PC-3 (cell line): Measurements from ENCODE around the gene SDCBP2. TPM values are rescaled to one million over a fixed set of nuclear protein-coding genes. Genes with fewer than 3 reads are reported as not detected.

Source experiments
- ATAC-seq: fragments of 200-7000 bp; cut with Tn5 transposase; 2 replicates; pipeline ENCODE4 v1.9.1; 2020; ENCODE audit warnings: mild to moderate bottlenecking, moderate library complexity
- BruUV-seq: library from RNA; stranded (reverse); fragments of 400-500 nt; replicated peaks from 2 replicates; lab custom pipeline; 2021; lab: Mats Ljungman, UMichigan
- CTCF ChIA-PET: fragments of 300-600 bp; sonication (Branson Sonifier 250); formaldehyde crosslinking; loops from one replicate; lab custom pipeline; 2022; ENCODE audit warnings: antibody characterized with exemption; lab: Charles Lee
- POLR2A ChIA-PET: fragments of 300-600 bp; sonication (Branson Sonifier 250); formaldehyde crosslinking; loops from one replicate; lab custom pipeline; 2022; ENCODE audit warnings: antibody characterized with exemption; ENCODE audit not compliant: unreplicated experiment; lab: Charles Lee
- DNase-seq: peaks from one replicate; pipeline ENCODE4 v3.0.0-alpha.2; 2015
- H2AFZ ChIP-seq: fragments of 300-600 bp; sonication (generic); 2 replicates; pipeline ENCODE4 v1.6.0; 2016; ENCODE audit warnings: antibody characterized with exemption, low read length
- H3F3A ChIP-seq: fragments of 300-600 bp; sonication (generic); one replicate; pipeline ENCODE4 v1.6.0; 2017; ENCODE audit warnings: antibody characterized with exemption, low read length, control low read depth, mild to moderate bottlenecking; ENCODE audit not compliant: unreplicated experiment
- H3K27ac ChIP-seq: fragments of 300-600 bp; sonication (generic); 2 replicates; pipeline ENCODE4 v1.5.1; 2016; ENCODE audit warnings: mild to moderate bottlenecking, low read length
- H3K27me3 ChIP-seq: fragments of 300-600 bp; sonication (generic); 2 replicates; pipeline ENCODE4 v1.6.1; 2016; ENCODE audit warnings: low read length, mixed read lengths
- H3K36me3 ChIP-seq: fragments of 300-600 bp; sonication (generic); 2 replicates; pipeline ENCODE4 v1.6.1; 2016; ENCODE audit warnings: low read depth, mixed run types, low read length, mixed read lengths
- H3K4me1 ChIP-seq: fragments of 300-600 bp; sonication (generic); 2 replicates; pipeline ENCODE4 v1.5.1; 2016; ENCODE audit warnings: low read length; ENCODE audit not compliant: insufficient read depth
- H3K4me2 ChIP-seq: fragments of 300-600 bp; sonication (generic); 2 replicates; pipeline ENCODE4 v1.6.0; 2016; ENCODE audit warnings: low read length
- H3K4me3 ChIP-seq: fragments of 300-600 bp; sonication (generic); 2 replicates; pipeline ENCODE4 v1.5.1; 2016; ENCODE audit warnings: mild to moderate bottlenecking, low read length, mixed read lengths
- H3K79me2 ChIP-seq: fragments of 300-600 bp; sonication (generic); 2 replicates; pipeline ENCODE4 v1.6.1; 2017; ENCODE audit warnings: low read length, mixed read lengths
- H3K9ac ChIP-seq: fragments of 300-600 bp; sonication (generic); 2 replicates; pipeline ENCODE4 v1.6.0; 2016; ENCODE audit warnings: mild to moderate bottlenecking, low read length
- H3K9me2 ChIP-seq: fragments of 300-600 bp; sonication (generic); replicated peaks from 2 replicates; pipeline ENCODE4 v1.6.1; 2016; ENCODE audit warnings: mixed run types, low read length, mixed read lengths
- H3K9me3 ChIP-seq: fragments of 300-600 bp; sonication (generic); 2 replicates; pipeline ENCODE4 v1.6.1; 2016; ENCODE audit warnings: low read length, mixed read lengths
- H4K20me1 ChIP-seq: fragments of 300-600 bp; sonication (generic); 2 replicates; pipeline ENCODE4 v1.6.1; 2016; ENCODE audit warnings: low read length, mixed read lengths
- CTCF ChIP-seq: fragments of 300-600 bp; sonication (generic); conservative IDR thresholded peaks from 2 replicates; pipeline ENCODE4 v1.5.1; 2017; ENCODE audit warnings: antibody characterized with exemption, low read depth, mild to moderate bottlenecking, low read length
- EZH2 ChIP-seq: fragments of 300-600 bp; sonication (generic); IDR thresholded peaks from one replicate; pipeline ENCODE4 v1.6.1; 2017; ENCODE audit warnings: antibody characterized with exemption, mild to moderate bottlenecking, low read length; ENCODE audit not compliant: unreplicated experiment
- EZH2phosphoT487 ChIP-seq: fragments of 300-600 bp; sonication (generic); IDR thresholded peaks from 2 replicates; pipeline ENCODE4 v1.6.1; 2018; ENCODE audit warnings: mild to moderate bottlenecking, antibody characterized with exemption, low read length, borderline replicate concordance
- intact Hi-C: fragments of 100-400 bp; cut with micrococcal nuclease; formaldehyde crosslinking; loops from 2 replicates; pipeline ENCODE4 v1.9.0; 2023
- total RNA-seq: library from RNA; depleted of rRNA; stranded (reverse); fragments of >200 nt; gene quantifications from 2 replicates; pipeline ENCODE4 v1.2.3, GENCODE V29; 2014

Gene SDCBP2
- total RNA-seq, 1 experiment from 2014 or later, result 14.4 TPM

- Histone ChIP-seq H3K79me2 (peaks cover 30% of the 10 kb centered on the region), H4K20me1 (no peaks in the 10 kb centered on the region), H2AFZ (0 out of 2 replicates have a peak overlapping the region, but pooled peaks have one; percentile 17), H3K36me3 (no peaks in the 10 kb centered on the region), H3F3A (no peaks in the 10 kb centered on the region), H3K9me3 (no peaks in the 10 kb centered on the region), H3K4me1 (peaks cover 49% of the 10 kb centered on the region), H3K9ac (peak overlapping the region; percentile 51), H3K27me3 (no peaks in the 10 kb centered on the region), H3K9me2 (no peaks in the 10 kb centered on the region), H3K4me3 (no peak overlapping the region), H3K4me2 (peak overlapping the region; percentile 22), H3K27ac (peak overlapping the region; percentile 82)
- intact Hi-C loops, result loop anchor here (2.0 kb wide), 1 partner anchor 70 kb away; the partner anchor contains the start of gene FKBP1A
- no peak for ATAC-seq
- no TSS peak for BruUV-seq
- ChIA-PET POLR2A (no interaction called here), CTCF (interaction anchor here (0.5 kb wide), 1 partner anchor 115 kb away, joined by 4 read pairs; no protein-coding TSS in a partner anchor)
- no peak for DNase-seq
- TF ChIP-seq CTCF, result no peak
- TF ChIP-seq EZH2phosphoT487, result no peak
- TF ChIP-seq EZH2, result no peak
Measured at GRCh38 chr20:1323256-1323655, 5.7 kb downstream of the SDCBP2 start.

- Histone ChIP-seq H3F3A (no peaks in the 10 kb centered on the region), H3K9ac (peak overlapping the region; percentile 51), H3K27me3 (no peaks in the 10 kb centered on the region), H3K4me3 (no peak overlapping the region), H4K20me1 (no peaks in the 10 kb centered on the region), H3K27ac (peak overlapping the region; percentile 82), H3K4me2 (peak overlapping the region; percentile 22), H3K36me3 (no peaks in the 10 kb centered on the region), H2AFZ (0 out of 2 replicates have a peak overlapping the region, but pooled peaks have one; percentile 17), H3K9me2 (no peaks in the 10 kb centered on the region), H3K9me3 (no peaks in the 10 kb centered on the region), H3K4me1 (peaks cover 44% of the 10 kb centered on the region), H3K79me2 (peaks cover 24% of the 10 kb centered on the region)
- CTCF ChIA-PET, result interaction anchor here (0.5 kb wide), 1 partner anchor 116 kb away, joined by 4 read pairs; no protein-coding TSS in a partner anchor
- peak; percentile 85 for DNase-seq
- POLR2A ChIA-PET, result no interaction called here
- no peak for TF ChIP-seq CTCF
- no peak for TF ChIP-seq EZH2
- no peak for TF ChIP-seq EZH2phosphoT487
- intact Hi-C loops, result loop anchor here (2.0 kb wide), 1 partner anchor 70 kb away; the partner anchor contains the start of gene FKBP1A
- no TSS peak for BruUV-seq
- peak; percentile 68 for ATAC-seq
Measured at GRCh38 chr20:1322511-1323245, 6.3 kb downstream of the SDCBP2 start.

- Histone ChIP-seq H3K9me3 (no peaks in the 10 kb centered on the region), H3K36me3 (no peaks in the 10 kb centered on the region), H3K9ac (no peak overlapping the region), H3K79me2 (peaks cover 13% of the 10 kb centered on the region), H3K27me3 (no peaks in the 10 kb centered on the region), H3K27ac (no peak overlapping the region), H3F3A (no peaks in the 10 kb centered on the region), H3K4me3 (no peak overlapping the region), H3K4me1 (peaks cover 33% of the 10 kb centered on the region), H3K9me2 (no peaks in the 10 kb centered on the region), H2AFZ (no peak overlapping the region), H3K4me2 (no peak overlapping the region), H4K20me1 (no peaks in the 10 kb centered on the region)
- ChIA-PET POLR2A (no interaction called here), CTCF (no interaction called here)
- DNase-seq, result no peak
- intact Hi-C loops, result no loop called here
- ATAC-seq, result no peak
- TF ChIP-seq EZH2phosphoT487, result no peak
- no peak for TF ChIP-seq CTCF
- TF ChIP-seq EZH2, result no peak
- no TSS peak for BruUV-seq
Measured at GRCh38 chr20:1321654-1321939, 7.3 kb downstream of the SDCBP2 start.
